HG03342 (cell line): ENCODE results near the gene GALK2.
"Not testable (repeated sequence)": the region's sequence is repeated elsewhere in the genome, so short reads cannot be mapped to it uniquely, and the experiment has no call there.

Experiments used
- ATAC-seq: cut with Tn5 transposase; IDR thresholded peaks from one replicate; pipeline ENCODE4 v1.9.1; 2021; ENCODE audit warnings: mild to moderate bottlenecking, moderate library complexity; ENCODE audit not compliant: unreplicated experiment

GALK2 gene

GRCh38 chr15:49215768-49216739 lies 46.0 kb downstream of the GALK2 start:
- ATAC-seq, result peak; percentile 100

GRCh38 chr15:49223536-49224274 lies 53.7 kb downstream of the GALK2 start:
- ATAC-seq, result no peak

GRCh38 chr15:49225572-49226281 lies 55.7 kb downstream of the GALK2 start:
- no peak for ATAC-seq

- ATAC-seq, result no peak
These were observed 57.6 kb downstream of the GALK2 start for GRCh38 chr15:49227602-49228001.

- ATAC-seq, result no peak
These were observed 59.9 kb downstream of the GALK2 start for GRCh38 chr15:49229922-49230321.

GRCh38 chr15:49232236-49232806 lies 62.3 kb downstream of the GALK2 start:
- no peak for ATAC-seq

GRCh38 chr15:49235446-49236124 lies 65.5 kb downstream of the GALK2 start:
- peak; percentile 85 for ATAC-seq

GRCh38 chr15:49236869-49237268 lies 66.8 kb downstream of the GALK2 start:
- no peak for ATAC-seq

GRCh38 chr15:49238342-49238741 lies 68.3 kb downstream of the GALK2 start:
- no peak for ATAC-seq

GRCh38 chr15:49239105-49239504 lies 69.1 kb downstream of the GALK2 start:
- ATAC-seq, result no peak

GRCh38 chr15:49242820-49243219 lies 72.8 kb downstream of the GALK2 start:
- no peak for ATAC-seq

GRCh38 chr15:49247556-49248110 lies 77.6 kb downstream of the GALK2 start:
- ATAC-seq, result no peak

- ATAC-seq, result no peak
These were observed 78.2 kb downstream of the GALK2 start for GRCh38 chr15:49248291-49248690.

- ATAC-seq, result no peak
These were observed 86.1 kb downstream of the GALK2 start for GRCh38 chr15:49255966-49256759.

GRCh38 chr15:49265117-49265516 lies 95.1 kb downstream of the GALK2 start:
- ATAC-seq, result not testable (repeated sequence)

GRCh38 chr15:49265911-49266310 lies 95.9 kb downstream of the GALK2 start:
- no peak for ATAC-seq

- ATAC-seq, result no peak
These were observed 100.7 kb downstream of the GALK2 start for GRCh38 chr15:49270541-49271421.

- ATAC-seq, result no peak
These were observed 103.8 kb downstream of the GALK2 start for GRCh38 chr15:49273734-49274318.
